Astrocyte (in vitro differentiated cells and primary cell): Measurements from ENCODE around the gene SHC3. TPM values are rescaled to one million over a fixed set of nuclear protein-coding genes. Genes with fewer than 3 reads are reported as not detected.

Experiments used
- DNase-seq: peaks from one replicate; pipeline ENCODE4 v3.0.0-alpha.2; 2010; ENCODE audit warnings: low read depth
- FAIRE-seq: peaks from 2 replicates; lab custom pipeline; 2011; peaks lifted over from hg19 to GRCh38; lab: Jason Lieb, UNC
- H2AFZ ChIP-seq: 2 replicates; pipeline ENCODE4 v1.6.0; 2012; ENCODE audit warnings: low read depth, low read length, inconsistent platforms
- H3K27ac ChIP-seq: 2 replicates; pipeline ENCODE4 v1.5.1; 2011; ENCODE audit warnings: low read depth, low read length, inconsistent platforms
- H3K27me3 ChIP-seq: 2 replicates; pipeline ENCODE4 v1.6.0; 2011; ENCODE audit warnings: low read length, inconsistent platforms; ENCODE audit not compliant: insufficient read depth
- H3K36me3 ChIP-seq: 2 replicates; pipeline ENCODE4 v1.5.1; 2011; ENCODE audit warnings: low read length, inconsistent platforms; ENCODE audit not compliant: insufficient read depth
- H3K4me1 ChIP-seq: 2 replicates; pipeline ENCODE4 v1.5.1; 2011; ENCODE audit warnings: low read length, inconsistent platforms; ENCODE audit not compliant: insufficient read depth
- H3K4me2 ChIP-seq: 2 replicates; pipeline ENCODE4 v1.6.0; 2012; ENCODE audit warnings: low read length, inconsistent platforms
- H3K4me3 ChIP-seq: 2 replicates; pipeline ENCODE4 v1.5.1; 2011; ENCODE audit warnings: low read depth, mild to moderate bottlenecking, low read length, inconsistent platforms; ENCODE audit not compliant: insufficient read depth
- H3K79me2 ChIP-seq: 2 replicates; pipeline ENCODE4 v1.6.0; 2012; ENCODE audit warnings: mild to moderate bottlenecking, low read length, inconsistent platforms; ENCODE audit not compliant: insufficient read depth
- H3K9ac ChIP-seq: 2 replicates; pipeline ENCODE4 v1.6.0; 2012; ENCODE audit warnings: mild to moderate bottlenecking, low read length, inconsistent platforms
- H3K9me3 ChIP-seq: 2 replicates; pipeline ENCODE4 v1.5.1; 2012; ENCODE audit warnings: low read depth, mild to moderate bottlenecking, low read length, inconsistent platforms; ENCODE audit not compliant: insufficient read depth
- H4K20me1 ChIP-seq: 2 replicates; pipeline ENCODE4 v1.6.0; 2012; ENCODE audit warnings: low read length, inconsistent platforms; ENCODE audit not compliant: insufficient read depth
- H3K27ac Mint-ChIP-seq: one replicate; pipeline ENCODE4 v1.8.0; 2021; ENCODE audit warnings: mild to moderate bottlenecking, mixed read lengths; ENCODE audit not compliant: unreplicated experiment
- H3K27me3 Mint-ChIP-seq: one replicate; pipeline ENCODE4 v1.8.0; 2021; ENCODE audit warnings: low read depth, mixed read lengths; ENCODE audit not compliant: unreplicated experiment
- H3K36me3 Mint-ChIP-seq: one replicate; pipeline ENCODE4 v1.8.0; 2021; ENCODE audit warnings: low read depth, mixed read lengths; ENCODE audit not compliant: unreplicated experiment
- H3K4me1 Mint-ChIP-seq: one replicate; pipeline ENCODE4 v1.8.0; 2021; ENCODE audit warnings: low read depth, mixed read lengths; ENCODE audit not compliant: unreplicated experiment
- H3K4me3 Mint-ChIP-seq: one replicate; pipeline ENCODE4 v1.8.0; 2021; ENCODE audit warnings: mild to moderate bottlenecking, moderate library complexity, mixed read lengths; ENCODE audit not compliant: unreplicated experiment
- H3K9me3 Mint-ChIP-seq: one replicate; pipeline ENCODE4 v1.8.0; 2021; ENCODE audit warnings: mild to moderate bottlenecking, mixed read lengths; ENCODE audit not compliant: unreplicated experiment
- CTCF ChIP-seq: IDR thresholded peaks from 2 replicates; pipeline ENCODE4 v1.5.1; 2011; ENCODE audit warnings: low read depth, mild to moderate bottlenecking, inconsistent platforms, low read length, moderate library complexity; ENCODE audit not compliant: insufficient read depth
- EZH2 ChIP-seq: IDR thresholded peaks from 2 replicates; pipeline ENCODE4 v1.6.1; 2012; ENCODE audit warnings: mild to moderate bottlenecking, low read length, inconsistent platforms; ENCODE audit not compliant: insufficient read depth
- total RNA-seq: library from RNA; stranded (reverse); gene quantifications from 2 replicates; pipeline ENCODE4 v1.2.1, GENCODE V29; 2021

The SHC3 gene
- total RNA-seq, 1 donor from 2014 or later = 4.6 TPM

GRCh38 chr9:89036383-89036782 is 142.2 kb downstream of the SHC3 start:
- no peaks in the 10 kb centered on the region for H3K9me3 ChIP-seq
- Mint-ChIP-seq H3K27ac (no peak overlapping the region), H3K9me3 (peaks cover 1% of the 10 kb centered on the region), H3K27me3 (no peaks in the 10 kb centered on the region), H3K4me3 (no peak overlapping the region), H3K36me3 (peaks cover 4% of the 10 kb centered on the region), H3K4me1 (no peaks in the 10 kb centered on the region)
- FAIRE-seq (no peak), DNase-seq (no peak)
- H4K20me1 ChIP-seq = peaks cover 5% of the 10 kb centered on the region
- no peak overlapping the region for H3K9ac ChIP-seq
- H3K27me3 ChIP-seq = no peaks in the 10 kb centered on the region
- TF ChIP-seq EZH2 (no peak), CTCF (no peak)
- no peak overlapping the region for H2AFZ ChIP-seq
- peaks cover 19% of the 10 kb centered on the region for H3K4me1 ChIP-seq
- peaks cover 12% of the 10 kb centered on the region for H3K36me3 ChIP-seq
- no peak overlapping the region for H3K27ac ChIP-seq
- peaks cover 12% of the 10 kb centered on the region for H3K79me2 ChIP-seq
- H3K4me2 ChIP-seq = no peak overlapping the region
- no peak overlapping the region for H3K4me3 ChIP-seq

- H3K27ac ChIP-seq = no peak overlapping the region
- H3K9me3 Mint-ChIP-seq = peaks cover 7% of the 10 kb centered on the region
- H3K4me3 Mint-ChIP-seq = no peak overlapping the region
- no peaks in the 10 kb centered on the region for H3K79me2 ChIP-seq
- no peak overlapping the region for H3K9ac ChIP-seq
- H3K4me1 Mint-ChIP-seq = no peaks in the 10 kb centered on the region
- H2AFZ ChIP-seq = no peak overlapping the region
- no peaks in the 10 kb centered on the region for H3K9me3 ChIP-seq
- no peaks in the 10 kb centered on the region for H3K27me3 ChIP-seq
- no peak overlapping the region for H3K4me3 ChIP-seq
- no peak overlapping the region for H3K4me2 ChIP-seq
- H3K27ac Mint-ChIP-seq = no peak overlapping the region
- H3K4me1 ChIP-seq = peaks cover 4% of the 10 kb centered on the region
- H3K36me3 ChIP-seq = peaks cover 8% of the 10 kb centered on the region
- DNase-seq (no peak), FAIRE-seq (no peak)
- H4K20me1 ChIP-seq = no peaks in the 10 kb centered on the region
- H3K36me3 Mint-ChIP-seq = peaks cover 7% of the 10 kb centered on the region
- H3K27me3 Mint-ChIP-seq = no peaks in the 10 kb centered on the region
- TF ChIP-seq EZH2 (no peak), CTCF (no peak)
These were observed 146.0 kb downstream of the SHC3 start for GRCh38 chr9:89032661-89033060.

GRCh38 chr9:89032173-89032572 is 146.4 kb downstream of the SHC3 start:
- Histone ChIP-seq H3K4me1 (peaks cover 1% of the 10 kb centered on the region), H3K4me2 (no peak overlapping the region), H3K79me2 (no peaks in the 10 kb centered on the region), H3K27me3 (no peaks in the 10 kb centered on the region), H4K20me1 (no peaks in the 10 kb centered on the region), H3K36me3 (peaks cover 8% of the 10 kb centered on the region), H3K9ac (no peak overlapping the region), H3K4me3 (no peak overlapping the region), H3K9me3 (no peaks in the 10 kb centered on the region), H2AFZ (no peak overlapping the region), H3K27ac (no peak overlapping the region)
- no peak overlapping the region for H3K4me3 Mint-ChIP-seq
- TF ChIP-seq EZH2 = no peak
- no peak for TF ChIP-seq CTCF
- peaks cover 7% of the 10 kb centered on the region for H3K36me3 Mint-ChIP-seq
- H3K9me3 Mint-ChIP-seq = peaks cover 7% of the 10 kb centered on the region
- no peaks in the 10 kb centered on the region for H3K4me1 Mint-ChIP-seq
- no peak overlapping the region for H3K27ac Mint-ChIP-seq
- DNase-seq (no peak), FAIRE-seq (no peak)
- H3K27me3 Mint-ChIP-seq = no peaks in the 10 kb centered on the region
